Esophagus muscularis mucosa (tissue), 4 donors: ENCODE results near the gene UCP3.

Source experiments
- CTCF ChIP-seq, 3 experiments: fragments of 200-600 bp in 2 of 3; fragments of 450-650 bp in 1 of 3; sonication (generic) in 2 of 3; IDR thresholded peaks; one replicate each; pipeline ENCODE4 v1.5.1; 2017 to 2019; ENCODE audit warnings: antibody characterized with exemption in 3 of 3, mild to moderate bottlenecking in 2 of 3, moderate library complexity in 1 of 3
- EP300 ChIP-seq: sonication (generic); formaldehyde crosslinking; IDR thresholded peaks from one replicate; pipeline ENCODE4 v1.6.1; 2017; ENCODE audit warnings: antibody characterized with exemption
- POLR2A ChIP-seq: fragments of 450-650 bp; IDR thresholded peaks from one replicate; pipeline ENCODE4 v1.6.1; 2017; ENCODE audit warnings: antibody characterized with exemption, moderate library complexity, mild to moderate bottlenecking, low read depth
- POLR2AphosphoS5 ChIP-seq, 2 donors: sonication (generic); formaldehyde crosslinking; IDR thresholded peaks; one replicate each; pipeline ENCODE4 v1.6.1; 2017; ENCODE audit warnings: antibody characterized with exemption in 2 of 2

GRCh38 chr11:73969991-73970800, 38.7 kb downstream of the UCP3 start:
- no peak for TF ChIP-seq CTCF (IDR thresholded peaks at IDR 0.05)
- no peak for TF ChIP-seq EP300
- TF ChIP-seq POLR2A, result no peak
- no peak for TF ChIP-seq POLR2AphosphoS5 (IDR thresholded peaks at IDR 0.05)
